Measurements from ENCODE around the gene DNAH10.

Gene DNAH10

GRCh38 chr12:123936956-123937706 is 175.0 kb downstream of the DNAH10 start:
- Histone ChIP-seq H3K9ac (ENCODE audit: low read depth, low read length) (no peak overlapping the region), H3K27me3 (ENCODE audit: insufficient read depth, low read length) (no peaks in the 10 kb centered on the region), H3K9me3 (ENCODE audit: insufficient read depth, low read depth, low read length) (peaks cover 5% of the 10 kb centered on the region; the same call in 1 of the 2 replicates), H3K4me1 (ENCODE audit: insufficient read depth, low read length) (no peaks in the 10 kb centered on the region), H3K27ac (ENCODE audit: low read depth, low read length) (no peak overlapping the region), H3K4me3 (ENCODE audit: low read length) (no peak overlapping the region), H3K36me3 (ENCODE audit: insufficient read depth, low read length) (no peaks in the 10 kb centered on the region)
- 94% methylated on average over 46 of the region's 46 CpGs for WGBS

- Histone ChIP-seq H3K4me1 (ENCODE audit: insufficient read depth, low read length) (no peaks in the 10 kb centered on the region), H3K36me3 (ENCODE audit: insufficient read depth, low read length) (no peaks in the 10 kb centered on the region), H3K27ac (ENCODE audit: low read depth, low read length) (no peak overlapping the region), H3K27me3 (ENCODE audit: insufficient read depth, low read length) (no peaks in the 10 kb centered on the region), H3K4me3 (ENCODE audit: low read length) (no peak overlapping the region), H3K9me3 (ENCODE audit: insufficient read depth, low read depth, low read length) (peaks cover 5% of the 10 kb centered on the region; the same call in 1 of the 2 replicates), H3K9ac (ENCODE audit: low read depth, low read length) (no peak overlapping the region)
- 93% methylated on average over 16 of the region's 16 CpGs for WGBS
These were observed 175.8 kb downstream of the DNAH10 start for GRCh38 chr12:123937707-123938591.

- no peak overlapping the region for H3K27ac ChIP-seq (ENCODE audit: low read depth, low read length)
- H3K9ac ChIP-seq (ENCODE audit: low read depth, low read length) = no peak overlapping the region
- no peaks in the 10 kb centered on the region for H3K4me1 ChIP-seq (ENCODE audit: insufficient read depth, low read length)
- no peak overlapping the region for H3K4me3 ChIP-seq (ENCODE audit: low read length)
- H3K36me3 ChIP-seq (ENCODE audit: insufficient read depth, low read length) = no peaks in the 10 kb centered on the region
- no peaks in the 10 kb centered on the region for H3K27me3 ChIP-seq (ENCODE audit: insufficient read depth, low read length)
- 80% methylated on average over 16 of the region's 16 CpGs for WGBS
- peaks cover 5% of the 10 kb centered on the region; the same call in 1 of the 2 replicates for H3K9me3 ChIP-seq (ENCODE audit: insufficient read depth, low read depth, low read length)
These were observed 176.8 kb downstream of the DNAH10 start for GRCh38 chr12:123938679-123939480.

- 91% methylated on average over 16 of the region's 16 CpGs for WGBS
- Histone ChIP-seq H3K9ac (ENCODE audit: low read depth, low read length) (no peak overlapping the region), H3K4me3 (ENCODE audit: low read length) (no peak overlapping the region), H3K27ac (ENCODE audit: low read depth, low read length) (no peak overlapping the region), H3K27me3 (ENCODE audit: insufficient read depth, low read length) (peaks cover under 1% of the 10 kb centered on the region; the same call in 1 of the 2 replicates), H3K4me1 (ENCODE audit: insufficient read depth, low read length) (no peaks in the 10 kb centered on the region), H3K9me3 (ENCODE audit: insufficient read depth, low read depth, low read length) (peaks cover 5% of the 10 kb centered on the region; the same call in 1 of the 2 replicates), H3K36me3 (ENCODE audit: insufficient read depth, low read length) (no peaks in the 10 kb centered on the region)
These were observed 177.9 kb downstream of the DNAH10 start for GRCh38 chr12:123939716-123940626.

GRCh38 chr12:123940627-123940966 is 178.5 kb downstream of the DNAH10 start:
- 94% methylated on average over 9 of the region's 9 CpGs for WGBS
- Histone ChIP-seq H3K27me3 (ENCODE audit: insufficient read depth, low read length) (peaks cover 2% of the 10 kb centered on the region; the same call in 1 of the 2 replicates), H3K4me1 (ENCODE audit: insufficient read depth, low read length) (no peaks in the 10 kb centered on the region), H3K9me3 (ENCODE audit: insufficient read depth, low read depth, low read length) (peaks cover 5% of the 10 kb centered on the region; the same call in 1 of the 2 replicates), H3K36me3 (ENCODE audit: insufficient read depth, low read length) (no peaks in the 10 kb centered on the region), H3K9ac (ENCODE audit: low read depth, low read length) (no peak overlapping the region), H3K27ac (ENCODE audit: low read depth, low read length) (no peak overlapping the region), H3K4me3 (ENCODE audit: low read length) (no peak overlapping the region)

GRCh38 chr12:123941000-123941399 is 178.9 kb downstream of the DNAH10 start:
- Histone ChIP-seq H3K27ac (ENCODE audit: low read depth, low read length) (no peak overlapping the region), H3K4me1 (ENCODE audit: insufficient read depth, low read length) (no peaks in the 10 kb centered on the region), H3K9ac (ENCODE audit: low read depth, low read length) (no peak overlapping the region), H3K27me3 (ENCODE audit: insufficient read depth, low read length) (peaks cover 2% of the 10 kb centered on the region; the same call in 1 of the 2 replicates), H3K9me3 (ENCODE audit: insufficient read depth, low read depth, low read length) (peaks cover 5% of the 10 kb centered on the region; the same call in 1 of the 2 replicates), H3K4me3 (ENCODE audit: low read length) (no peak overlapping the region), H3K36me3 (ENCODE audit: insufficient read depth, low read length) (no peaks in the 10 kb centered on the region)
- WGBS = 92% methylated on average over 9 of the region's 9 CpGs

- Histone ChIP-seq H3K27me3 (ENCODE audit: insufficient read depth, low read length) (peaks cover 2% of the 10 kb centered on the region; the same call in 1 of the 2 replicates), H3K9ac (ENCODE audit: low read depth, low read length) (no peak overlapping the region), H3K4me3 (ENCODE audit: low read length) (no peak overlapping the region), H3K4me1 (ENCODE audit: insufficient read depth, low read length) (no peaks in the 10 kb centered on the region), H3K27ac (ENCODE audit: low read depth, low read length) (no peak overlapping the region), H3K9me3 (ENCODE audit: insufficient read depth, low read depth, low read length) (peaks cover 5% of the 10 kb centered on the region; the same call in 1 of the 2 replicates), H3K36me3 (ENCODE audit: insufficient read depth, low read length) (no peaks in the 10 kb centered on the region)
- WGBS = 96% methylated on average over 13 of the region's 13 CpGs
These were observed 179.6 kb downstream of the DNAH10 start for GRCh38 chr12:123941624-123942237.

- Histone ChIP-seq H3K27ac (ENCODE audit: low read depth, low read length) (no peak overlapping the region), H3K4me3 (ENCODE audit: low read length) (no peak overlapping the region), H3K9ac (ENCODE audit: low read depth, low read length) (no peak overlapping the region), H3K36me3 (ENCODE audit: insufficient read depth, low read length) (no peaks in the 10 kb centered on the region), H3K4me1 (ENCODE audit: insufficient read depth, low read length) (no peaks in the 10 kb centered on the region), H3K9me3 (ENCODE audit: insufficient read depth, low read depth, low read length) (peaks cover 5% of the 10 kb centered on the region; the same call in 1 of the 2 replicates), H3K27me3 (ENCODE audit: insufficient read depth, low read length) (peaks cover 2% of the 10 kb centered on the region; the same call in 1 of the 2 replicates)
- WGBS = 91% methylated on average over 10 of the region's 10 CpGs
These were observed 180.1 kb downstream of the DNAH10 start for GRCh38 chr12:123942238-123942653.

- H3K27me3 ChIP-seq (ENCODE audit: insufficient read depth, low read length) = peaks cover 2% of the 10 kb centered on the region; the same call in 1 of the 2 replicates
- H3K9me3 ChIP-seq (ENCODE audit: insufficient read depth, low read depth, low read length) = peaks cover 5% of the 10 kb centered on the region; the same call in 1 of the 2 replicates
- no peak overlapping the region for H3K9ac ChIP-seq (ENCODE audit: low read depth, low read length)
- H3K27ac ChIP-seq (ENCODE audit: low read depth, low read length) = no peak overlapping the region
- H3K4me3 ChIP-seq (ENCODE audit: low read length) = no peak overlapping the region
- H3K4me1 ChIP-seq (ENCODE audit: insufficient read depth, low read length) = no peaks in the 10 kb centered on the region
- WGBS = 94% methylated on average over 16 of the region's 16 CpGs
- H3K36me3 ChIP-seq (ENCODE audit: insufficient read depth, low read length) = no peaks in the 10 kb centered on the region
These were observed 181.0 kb downstream of the DNAH10 start for GRCh38 chr12:123942911-123943648.
